Lung (tissue), 12 donors: ENCODE results near the gene GTPBP2. TPM values are rescaled to one million over a fixed set of nuclear protein-coding genes. Genes with fewer than 3 reads are reported as not detected.

Experiments used
- ATAC-seq: fragments of 200-7000 bp; cut with Tn5 transposase; one replicate; pipeline ENCODE4 v1.9.1; 2020; ENCODE audit warnings: moderate number of reproducible peaks; ENCODE audit not compliant: insufficient read depth, low FRiP score
- DNase-seq, 3 donors: peaks; one replicate each; pipeline ENCODE4 v3.0.0-alpha.2; 2013 to 2017
- H3K27ac ChIP-seq, 2 donors: one replicate each; pipeline ENCODE4 v1.5.1; 2013; ENCODE audit warnings: mild to moderate bottlenecking in 2 of 2, moderate library complexity in 2 of 2, control low read depth in 1 of 2, inconsistent platforms in 1 of 2, low read depth in 1 of 2, low read length in 1 of 2
- H3K27me3 ChIP-seq, 3 donors: one replicate each; pipeline ENCODE4 v1.5.1; 2013; ENCODE audit warnings: low read length in 2 of 3; ENCODE audit not compliant: control insufficient read depth in 3 of 3, insufficient read depth in 3 of 3
- H3K36me3 ChIP-seq, 4 donors: one replicate each; pipeline ENCODE4 v1.5.1; 2013; ENCODE audit warnings: low read length in 4 of 4, mild to moderate bottlenecking in 1 of 4, moderate library complexity in 1 of 4; ENCODE audit not compliant: control insufficient read depth in 4 of 4, insufficient read depth in 4 of 4
- H3K4me1 ChIP-seq, 5 donors: one replicate each; pipeline ENCODE4 v1.5.1; 2013; ENCODE audit warnings: low read length in 5 of 5, mild to moderate bottlenecking in 2 of 5, moderate library complexity in 1 of 5; ENCODE audit not compliant: control insufficient read depth in 5 of 5, insufficient read depth in 5 of 5
- H3K4me3 ChIP-seq: one replicate; pipeline ENCODE4 v1.5.1; 2013; ENCODE audit warnings: mild to moderate bottlenecking, control low read depth, moderate library complexity
- H3K9ac ChIP-seq, 2 donors: one replicate each; pipeline ENCODE4 v1.5.1; 2013; ENCODE audit warnings: low read length in 2 of 2, control low read depth in 1 of 2; ENCODE audit not compliant: insufficient read depth in 1 of 2
- H3K9me3 ChIP-seq, 4 donors: one replicate each; pipeline ENCODE4 v1.5.1; 2013; ENCODE audit warnings: low read length in 3 of 4, mild to moderate bottlenecking in 1 of 4, moderate library complexity in 1 of 4; ENCODE audit not compliant: control insufficient read depth in 4 of 4, insufficient read depth in 3 of 4
- CTCF ChIP-seq: IDR thresholded peaks from 2 replicates; pipeline ENCODE4 v1.5.1; 2012; ENCODE audit warnings: mild to moderate bottlenecking; ENCODE audit errors: control extremely low read depth, extremely low read depth
- WGBS, 2 donors: extraction: QIAGEN DNeasy Blood & Tissue Kit; methylation state at CpG; one replicate each; pipeline ENCODE4 v1.1.7; 2013; 5-methylcytosine and 5-hydroxymethylcytosine counted together
- polyA plus RNA-seq, 2 donors: library from polyadenylated mRNA; stranded (reverse); fragments of 200-250 nt; gene quantifications; one replicate each; pipeline ENCODE4 v1.2.1, GENCODE V29; 2013
- total RNA-seq, 2 donors: library from RNA; depleted of rRNA in 1 of 2; stranded (reverse); fragments of >200 nt in 1 of 2; gene quantifications; one replicate each; pipeline ENCODE4 v1.2.1, GENCODE V29; 2014 to 2021
- donor health status: control.
- donor health status: control.
- donor health status: Bipolar disorder and iron deficiency.
- donor health status: healthy.
- donor health status: DM: yes; HTN: yes; CAD: no.

Gene GTPBP2
- total and polyA plus RNA-seq, 4 donors, result 49.9 to 78.4 (median 60.8) TPM

GRCh38 chr6:43621078-43621835 is 7.8 kb downstream of the GTPBP2 start:
- Histone ChIP-seq H3K27me3 (no peaks in the 10 kb centered on the region), H3K36me3 (peaks cover 30 to 51% (median 44%) of the 10 kb centered on the region in 4 donors), H3K9me3 (no peaks in the 10 kb centered on the region), H3K9ac (no peak overlapping the region), H3K4me3 (no peak overlapping the region), H3K27ac (no peak overlapping the region), H3K4me1 (no peaks in the 10 kb centered on the region)
- no peak for TF ChIP-seq CTCF
- ATAC-seq (no peak), DNase-seq (no peak)
- WGBS, 2 donors, result 94% methylated on average over 12 of the region's 12 CpGs

- Histone ChIP-seq H3K4me1 (no peaks in the 10 kb centered on the region), H3K36me3 (peaks cover 17 to 28% (median 26%) of the 10 kb centered on the region in 4 donors), H3K27me3 (no peaks in the 10 kb centered on the region), H3K4me3 (no peak overlapping the region), H3K9ac (no peak overlapping the region), H3K27ac (no peak overlapping the region), H3K9me3 (no peaks in the 10 kb centered on the region)
- WGBS, 2 donors, result 90 to 94% methylated on average over 9 of the region's 9 CpGs
- DNase-seq, result no peak
- no peak for TF ChIP-seq CTCF
- ATAC-seq, result no peak
Observed at GRCh38 chr6:43616725-43617472, 12.2 kb downstream of the GTPBP2 start.

GRCh38 chr6:43614396-43614730 is 14.7 kb downstream of the GTPBP2 start:
- 87 to 96% methylated on average over 3 of the region's 3 CpGs for WGBS, 2 donors
- Histone ChIP-seq H3K9me3 (no peaks in the 10 kb centered on the region), H3K27me3 (no peaks in the 10 kb centered on the region), H3K9ac (no peak overlapping the region), H3K36me3 (peaks cover 3 to 27% (median 16%) of the 10 kb centered on the region in 4 donors), H3K27ac (no peak overlapping the region), H3K4me3 (no peak overlapping the region), H3K4me1 (no peaks in the 10 kb centered on the region)
- no peak for DNase-seq
- no peak for ATAC-seq
- TF ChIP-seq CTCF, result no peak
